BLaER1 (cell line): ENCODE data around the gene SACM1L.

Experiments
- H3K27ac ChIP-seq: shearing (Covaris generic); formaldehyde crosslinking; 2 replicates; pipeline ENCODE4 v1.8.1; 2022
- H3K27me3 ChIP-seq: shearing (Covaris generic); formaldehyde crosslinking; 2 replicates; pipeline ENCODE4 v1.8.1; 2022
- H3K36me3 ChIP-seq: shearing (Covaris generic); formaldehyde crosslinking; 2 replicates; pipeline ENCODE4 v1.8.1; 2022
- H3K4me1 ChIP-seq: shearing (Covaris generic); formaldehyde crosslinking; 2 replicates; pipeline ENCODE4 v1.8.1; 2022
- H3K4me2 ChIP-seq: shearing (Covaris generic); formaldehyde crosslinking; 2 replicates; pipeline ENCODE4 v1.8.1; 2022
- H3K4me3 ChIP-seq: shearing (Covaris generic); formaldehyde crosslinking; 2 replicates; pipeline ENCODE4 v1.8.1; 2022
- H3K9ac ChIP-seq: shearing (Covaris generic); formaldehyde crosslinking; 2 replicates; pipeline ENCODE4 v1.8.1; 2022
- H3K9me3 ChIP-seq: shearing (Covaris generic); formaldehyde crosslinking; 2 replicates; pipeline ENCODE4 v1.8.1; 2022
- H4K20me1 ChIP-seq: shearing (Covaris generic); formaldehyde crosslinking; 2 replicates; pipeline ENCODE4 v1.8.1; 2022
- Cebpa-rat ChIP-seq: shearing (Covaris generic); IDR thresholded peaks from 2 replicates; pipeline ENCODE4 v1.8.1; 2022

The SACM1L gene

DNA sequence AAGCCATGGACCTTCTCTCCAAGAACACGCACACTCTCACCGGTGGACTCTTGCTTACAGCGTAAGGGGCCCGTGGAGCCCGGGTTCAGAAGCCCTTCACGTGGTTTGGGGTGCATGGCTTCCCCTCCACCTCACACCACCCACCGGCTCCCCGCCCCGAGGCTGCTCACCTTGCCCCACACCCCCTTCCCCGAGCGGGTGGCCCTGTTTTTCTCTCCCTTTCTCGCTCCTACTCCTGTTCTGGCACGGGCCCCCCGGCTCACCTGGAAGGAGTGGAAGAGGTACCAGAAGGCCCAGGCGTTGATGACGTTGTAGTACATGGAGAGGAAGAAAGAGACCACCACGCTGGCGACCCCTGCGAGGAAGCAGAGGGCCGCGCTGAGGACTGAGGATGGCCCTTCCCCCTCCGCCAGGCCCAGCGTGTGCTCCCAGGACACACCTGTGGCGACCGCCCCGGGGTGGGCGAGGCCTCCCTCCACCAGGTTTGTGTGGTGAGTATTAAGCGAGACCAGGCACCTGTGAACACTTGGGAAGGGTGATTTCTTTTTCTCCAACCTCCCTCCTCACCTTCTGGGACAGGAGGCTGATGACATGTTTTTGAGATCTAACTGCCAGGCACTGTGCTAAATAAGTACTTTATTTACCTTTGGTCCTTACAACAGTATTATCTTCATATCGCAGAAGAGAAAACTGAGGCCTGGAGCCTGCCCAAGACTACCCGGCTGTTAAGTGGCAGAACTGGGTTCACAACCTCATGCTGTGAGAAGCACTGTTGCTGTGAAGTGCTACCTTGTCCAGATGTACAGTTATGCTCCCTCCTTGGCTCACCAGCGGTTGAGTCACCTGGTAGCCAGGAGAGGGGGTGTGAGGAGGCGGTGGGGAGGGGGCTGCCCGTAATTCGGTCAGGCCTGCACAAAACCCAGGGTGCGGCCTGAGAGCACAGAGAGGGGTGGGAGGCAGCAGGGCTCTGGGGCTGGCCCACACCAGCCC lies 90.8 kb downstream of the SACM1L start:
- H3K4me2 ChIP-seq, result no peak overlapping the region
- H4K20me1 ChIP-seq, result no peaks in the 10 kb centered on the region
- no peak overlapping the region for H3K27ac ChIP-seq
- no peaks in the 10 kb centered on the region for H3K27me3 ChIP-seq
- no peak for TF ChIP-seq Cebpa-rat
- H3K4me3 ChIP-seq, result no peak overlapping the region
- H3K9ac ChIP-seq, result no peak overlapping the region
- no peaks in the 10 kb centered on the region for H3K4me1 ChIP-seq
- H3K9me3 ChIP-seq, result no peaks in the 10 kb centered on the region
- no peaks in the 10 kb centered on the region for H3K36me3 ChIP-seq

DNA sequence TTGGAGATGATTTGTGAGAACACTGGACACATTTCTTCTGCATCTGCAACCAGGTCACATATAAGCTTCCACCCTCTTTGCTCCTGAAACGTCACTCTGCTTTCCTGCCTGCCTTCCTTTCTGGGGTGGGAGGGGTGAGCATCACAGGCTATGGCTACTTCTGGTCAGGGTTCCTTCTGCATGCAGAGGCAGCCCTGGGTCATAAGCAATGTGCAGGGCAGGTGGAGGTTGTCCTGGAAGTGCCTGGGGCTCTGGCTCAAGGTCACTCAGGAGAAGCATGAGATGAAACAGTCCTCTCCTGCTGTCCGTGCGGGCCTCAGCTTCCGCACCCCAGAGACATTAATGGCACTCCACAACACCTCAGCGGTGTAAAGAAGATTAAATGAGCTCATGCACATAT lies 92.1 kb downstream of the SACM1L start:
- Histone ChIP-seq H3K36me3 (no peaks in the 10 kb centered on the region), H4K20me1 (no peaks in the 10 kb centered on the region), H3K27ac (no peak overlapping the region), H3K9me3 (no peaks in the 10 kb centered on the region), H3K4me2 (no peak overlapping the region), H3K4me1 (no peaks in the 10 kb centered on the region), H3K4me3 (no peak overlapping the region), H3K27me3 (no peaks in the 10 kb centered on the region), H3K9ac (no peak overlapping the region)
- TF ChIP-seq Cebpa-rat, result no peak

DNA sequence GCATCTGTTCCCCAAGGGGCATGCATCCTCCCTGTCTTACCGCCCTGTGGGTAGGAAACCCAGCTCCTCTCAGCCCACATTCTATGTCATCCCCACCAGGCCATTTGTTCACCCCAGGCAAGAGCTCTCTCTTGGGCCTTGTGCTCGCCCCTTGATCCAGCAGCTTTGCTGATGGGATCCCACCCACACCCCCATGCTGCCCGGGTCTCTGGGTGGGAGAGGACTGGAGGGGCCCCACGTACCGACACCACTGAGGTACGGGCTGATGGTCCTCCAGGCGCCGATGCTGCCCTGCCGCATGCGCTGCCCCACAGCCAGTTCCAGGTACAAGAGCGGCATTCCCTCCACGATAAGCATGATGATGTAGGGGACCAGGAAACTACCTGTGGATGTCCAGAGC lies 92.6 kb downstream of the SACM1L start:
- H3K4me3 ChIP-seq, result no peak overlapping the region

DNA sequence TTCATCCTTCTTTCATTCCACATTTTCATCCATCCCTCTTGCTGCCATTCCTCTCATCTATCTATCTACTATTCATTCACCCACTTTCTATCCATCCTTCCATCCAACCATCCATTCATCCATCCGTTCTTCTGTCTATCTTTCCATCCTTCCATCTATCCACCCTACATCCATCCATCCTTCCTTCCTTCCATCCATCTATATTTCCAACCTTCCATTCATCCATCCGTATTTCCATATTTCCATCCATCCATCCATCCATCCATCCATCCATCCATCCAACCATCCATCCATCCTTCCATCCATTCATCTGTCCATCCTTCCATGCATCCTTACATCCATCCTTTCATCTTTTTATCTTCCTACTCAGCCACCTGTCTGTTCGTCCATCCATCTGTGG lies 93.2 kb downstream of the SACM1L start:
- TF ChIP-seq Cebpa-rat, result no peak
- H3K9me3 ChIP-seq, result no peaks in the 10 kb centered on the region; the same call in 1 of the 2 replicates
- H3K36me3 ChIP-seq, result no peaks in the 10 kb centered on the region
- H3K27me3 ChIP-seq, result no peaks in the 10 kb centered on the region
- H3K4me3 ChIP-seq, result no peak overlapping the region
- H3K4me2 ChIP-seq, result no peak overlapping the region
- H3K27ac ChIP-seq, result no peak overlapping the region
- no peaks in the 10 kb centered on the region for H4K20me1 ChIP-seq
- no peak overlapping the region for H3K9ac ChIP-seq
- H3K4me1 ChIP-seq, result no peaks in the 10 kb centered on the region

More for the DNA sequence above, 92.6 kb downstream of the SACM1L start:
- Histone ChIP-seq H3K9me3 (no peaks in the 10 kb centered on the region), H3K9ac (no peak overlapping the region), H4K20me1 (no peaks in the 10 kb centered on the region), H3K27me3 (no peaks in the 10 kb centered on the region), H3K27ac (no peak overlapping the region), H3K36me3 (no peaks in the 10 kb centered on the region), H3K4me1 (no peaks in the 10 kb centered on the region), H3K4me2 (no peak overlapping the region)
- no peak for TF ChIP-seq Cebpa-rat

DNA sequence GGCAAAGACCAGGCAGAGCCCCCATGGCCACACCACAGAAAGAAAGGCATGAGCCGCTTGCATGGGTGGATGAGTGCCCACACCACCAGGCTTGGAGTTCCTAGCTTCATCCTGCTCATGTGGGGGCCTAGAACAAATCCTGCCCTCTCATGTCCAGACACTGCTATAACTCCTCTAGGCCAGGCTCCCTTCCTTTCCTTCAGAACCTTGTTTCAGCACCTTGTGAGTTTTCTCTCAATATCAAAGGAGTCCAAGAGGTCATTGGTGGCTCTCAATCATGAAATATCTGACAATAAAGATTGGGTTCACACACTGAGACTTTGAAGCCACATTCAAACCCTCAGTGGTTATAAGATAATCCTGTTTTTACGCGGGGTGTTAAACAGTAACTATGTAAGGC lies 94.5 kb downstream of the SACM1L start:
- no peaks in the 10 kb centered on the region for H3K36me3 ChIP-seq
- no peak for TF ChIP-seq Cebpa-rat
- no peaks in the 10 kb centered on the region for H3K4me1 ChIP-seq
- no peak overlapping the region for H3K27ac ChIP-seq
- no peak overlapping the region for H3K9ac ChIP-seq
- H3K9me3 ChIP-seq, result peaks cover 9% of the 10 kb centered on the region; the same call in 1 of the 2 replicates
- H4K20me1 ChIP-seq, result no peaks in the 10 kb centered on the region
- H3K27me3 ChIP-seq, result no peaks in the 10 kb centered on the region
- no peak overlapping the region for H3K4me2 ChIP-seq
- no peak overlapping the region for H3K4me3 ChIP-seq

DNA sequence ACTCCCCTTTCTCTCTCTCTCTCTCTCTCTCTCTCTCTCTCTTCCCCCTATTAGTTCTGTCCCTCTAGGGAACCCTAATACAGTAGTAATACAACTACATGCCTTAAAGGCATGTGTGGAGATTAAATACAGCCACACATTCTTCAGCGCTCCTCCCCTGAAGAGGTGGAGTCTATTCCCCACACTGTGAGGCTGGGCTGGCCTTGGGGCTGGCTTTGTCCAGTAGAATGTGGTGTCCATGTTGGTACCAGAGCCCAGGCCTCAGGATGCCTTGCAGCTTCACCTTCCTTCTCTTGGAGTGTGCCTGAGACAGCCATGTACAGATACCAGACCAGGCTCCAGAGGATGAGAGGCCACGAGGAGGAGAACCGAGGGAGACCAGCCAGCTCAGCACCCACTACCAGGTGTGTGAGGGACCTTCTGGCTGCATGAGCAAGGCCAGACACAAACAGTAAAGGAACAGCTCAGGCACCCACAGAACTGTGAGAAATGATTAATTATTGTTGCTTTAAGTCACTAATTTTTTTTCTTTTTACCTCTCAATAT lies 96.5 kb downstream of the SACM1L start:
- no peaks in the 10 kb centered on the region for H4K20me1 ChIP-seq
- no peak overlapping the region for H3K4me3 ChIP-seq
- H3K9me3 ChIP-seq, result peaks cover 27% of the 10 kb centered on the region
- no peaks in the 10 kb centered on the region for H3K36me3 ChIP-seq
- H3K27me3 ChIP-seq, result no peaks in the 10 kb centered on the region
- no peak overlapping the region for H3K9ac ChIP-seq
- no peak overlapping the region for H3K27ac ChIP-seq
- no peak overlapping the region for H3K4me2 ChIP-seq
- peaks cover 6% of the 10 kb centered on the region for H3K4me1 ChIP-seq
- TF ChIP-seq Cebpa-rat, result no peak

DNA sequence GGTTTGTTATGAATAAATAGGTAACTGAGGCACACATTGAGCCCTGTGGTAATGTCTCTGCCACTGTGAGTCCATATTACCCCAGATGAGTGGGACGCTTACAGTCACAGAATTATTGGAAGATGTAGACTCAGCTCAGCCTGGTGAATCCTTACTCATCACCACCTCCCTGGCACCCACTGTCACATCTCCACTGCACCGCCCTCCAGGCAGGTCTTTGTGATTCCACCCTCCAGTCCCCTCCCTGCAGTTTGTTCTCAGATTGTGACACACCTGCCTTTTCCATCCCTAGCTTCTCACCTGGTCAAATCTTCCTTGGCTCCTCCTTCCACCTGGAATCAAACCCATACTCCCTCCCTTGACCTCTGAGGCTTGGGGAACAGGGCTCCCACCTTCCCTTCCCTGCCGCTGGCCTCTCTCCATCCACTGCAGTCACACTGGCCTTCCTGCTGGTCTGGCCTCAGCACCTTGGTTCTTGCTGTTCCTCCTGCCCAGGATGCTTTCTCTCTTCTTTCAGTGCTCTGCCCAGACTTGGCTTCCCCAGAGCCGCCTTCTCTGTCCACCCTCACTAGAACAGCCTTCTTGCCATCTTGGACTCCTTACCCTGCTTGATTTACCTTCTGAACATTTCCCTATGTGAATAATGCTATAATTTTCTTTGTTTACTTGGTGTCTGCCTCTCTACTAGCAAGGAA lies 97.8 kb downstream of the SACM1L start:
- Histone ChIP-seq H3K27ac (no peak overlapping the region), H3K4me3 (no peak overlapping the region), H3K9me3 (peaks cover 27% of the 10 kb centered on the region), H4K20me1 (no peaks in the 10 kb centered on the region), H3K9ac (no peak overlapping the region), H3K27me3 (no peaks in the 10 kb centered on the region), H3K4me2 (no peak overlapping the region), H3K36me3 (no peaks in the 10 kb centered on the region), H3K4me1 (peaks cover 19% of the 10 kb centered on the region)
- TF ChIP-seq Cebpa-rat, result no peak

DNA sequence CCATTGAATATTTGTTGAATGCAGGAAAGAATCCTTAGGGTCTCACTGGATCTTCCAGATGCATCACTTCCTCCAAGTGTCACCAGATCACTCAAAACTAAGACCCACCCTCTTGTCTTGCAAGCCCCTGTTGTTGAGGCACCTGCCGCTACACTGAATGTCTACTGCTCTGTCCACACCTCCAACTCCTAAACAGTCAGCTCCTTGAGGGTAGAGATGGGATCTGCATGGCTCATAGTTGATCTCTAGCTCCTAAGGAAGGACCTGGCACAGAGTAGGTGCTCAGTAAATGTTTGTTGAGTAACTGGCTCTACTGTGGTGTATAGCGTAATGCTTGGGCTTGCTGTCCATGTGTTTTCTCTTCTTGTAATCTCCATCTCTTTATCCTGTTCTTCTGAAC lies 98.4 kb downstream of the SACM1L start:
- H3K4me3 ChIP-seq, result no peak overlapping the region
- H3K4me1 ChIP-seq, result peaks cover 25% of the 10 kb centered on the region
- no peak overlapping the region for H3K9ac ChIP-seq
- no peaks in the 10 kb centered on the region for H3K27me3 ChIP-seq
- no peak overlapping the region for H3K27ac ChIP-seq
- no peak for TF ChIP-seq Cebpa-rat
- no peaks in the 10 kb centered on the region for H3K36me3 ChIP-seq
- H3K4me2 ChIP-seq, result no peak overlapping the region
- H3K9me3 ChIP-seq, result peaks cover 27% of the 10 kb centered on the region
- H4K20me1 ChIP-seq, result no peaks in the 10 kb centered on the region

DNA sequence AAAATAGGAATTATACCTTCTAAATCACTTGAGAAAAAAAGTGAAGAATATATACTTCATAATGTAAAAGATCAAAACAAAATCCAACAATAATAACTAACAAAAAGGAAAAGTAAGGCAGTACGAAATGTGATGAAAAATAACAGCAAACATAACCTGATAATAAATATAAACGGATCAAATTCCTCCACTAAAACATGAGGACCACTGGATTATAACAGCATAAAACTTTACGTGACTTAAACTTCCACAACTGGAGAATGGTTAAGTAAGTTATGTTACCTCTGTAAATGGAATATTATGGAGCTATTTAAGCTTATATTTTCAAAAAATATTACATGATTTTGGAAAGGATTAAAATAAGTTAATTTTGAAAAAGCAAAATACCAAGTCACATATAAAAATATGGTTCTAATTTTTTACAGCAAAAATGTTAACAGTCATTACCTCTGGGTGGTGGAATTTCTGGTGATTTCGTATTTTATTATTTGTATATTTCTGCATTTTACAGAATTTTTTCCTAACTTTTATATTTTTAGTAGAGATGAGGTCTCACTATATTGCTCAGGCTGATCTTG lies 100.1 kb downstream of the SACM1L start:
- Histone ChIP-seq H3K36me3 (no peaks in the 10 kb centered on the region), H3K9me3 (peaks cover 27% of the 10 kb centered on the region), H3K4me3 (no peak overlapping the region), H3K4me1 (peaks cover 26% of the 10 kb centered on the region), H3K9ac (no peak overlapping the region), H3K27me3 (peaks cover 1% of the 10 kb centered on the region; the same call in 1 of the 2 replicates), H4K20me1 (no peaks in the 10 kb centered on the region), H3K27ac (no peak overlapping the region), H3K4me2 (no peak overlapping the region)
- no peak for TF ChIP-seq Cebpa-rat
